GM19438 (cell line): ENCODE data around the gene MAP3K10.
"Not testable (repeated sequence)": the region's sequence is repeated elsewhere in the genome, so short reads cannot be mapped to it uniquely, and the experiment has no call there.

Source experiments
- ATAC-seq: cut with Tn5 transposase; IDR thresholded peaks from one replicate; pipeline ENCODE4 v1.9.1; 2021; ENCODE audit warnings: low read depth; ENCODE audit not compliant: unreplicated experiment

The MAP3K10 gene

GRCh38 chr19:40171293-40171692 is 19.9 kb upstream of the MAP3K10 start:
- not testable (repeated sequence) for ATAC-seq

- no peak for ATAC-seq
Measured at GRCh38 chr19:40174092-40174491, 17.1 kb upstream of the MAP3K10 start.

- no peak for ATAC-seq
Measured at GRCh38 chr19:40175820-40176219, 15.4 kb upstream of the MAP3K10 start.

GRCh38 chr19:40177286-40178070 is 13.7 kb upstream of the MAP3K10 start:
- no peak for ATAC-seq

- no peak for ATAC-seq
Measured at GRCh38 chr19:40178756-40179155, 12.5 kb upstream of the MAP3K10 start.

GRCh38 chr19:40184273-40184672 is 7.0 kb upstream of the MAP3K10 start:
- ATAC-seq, result no peak

- ATAC-seq, result peak; percentile 4
Measured at GRCh38 chr19:40191836-40192646, 815 bp downstream of the MAP3K10 start.

GRCh38 chr19:40192758-40193586 is 1.7 kb downstream of the MAP3K10 start:
- ATAC-seq, result no peak

- no peak for ATAC-seq
Measured at GRCh38 chr19:40193587-40193849, 2.3 kb downstream of the MAP3K10 start.

GRCh38 chr19:40198272-40198990 is 7.2 kb downstream of the MAP3K10 start:
- no peak for ATAC-seq

GRCh38 chr19:40200341-40201099 is 9.3 kb downstream of the MAP3K10 start:
- ATAC-seq, result no peak

- no peak for ATAC-seq
Measured at GRCh38 chr19:40204381-40204780, 13.2 kb downstream of the MAP3K10 start.

GRCh38 chr19:40205760-40206159 is 14.5 kb downstream of the MAP3K10 start:
- no peak for ATAC-seq

GRCh38 chr19:40208602-40209001 is 17.4 kb downstream of the MAP3K10 start:
- ATAC-seq, result no peak

GRCh38 chr19:40210889-40211288 is 19.7 kb downstream of the MAP3K10 start:
- ATAC-seq, result no peak

- no peak for ATAC-seq
Measured at GRCh38 chr19:40213251-40213829, 22.1 kb downstream of the MAP3K10 start.

GRCh38 chr19:40213882-40214570 is 22.8 kb downstream of the MAP3K10 start:
- no peak for ATAC-seq

GRCh38 chr19:40214936-40215335 is 23.7 kb downstream of the MAP3K10 start:
- ATAC-seq, result no peak
